ENCODE results near the gene ARHGAP27. TPM values are rescaled to one million over a fixed set of nuclear protein-coding genes. Genes with fewer than 3 reads are reported as not detected.

Gene ARHGAP27
- total RNA-seq, 4 donors from 2014 or later = 10.1 to 30.3 (median 18.9) TPM

- TF ChIP-seq CTCF (IDR thresholded peaks at IDR 0.05; ENCODE audit: low read depth) = no peak
Measured at GRCh38 chr17:45425125-45425983, 7.3 kb downstream of the ARHGAP27 start.

GRCh38 chr17:45424769-45425124 is 7.9 kb downstream of the ARHGAP27 start:
- TF ChIP-seq CTCF (IDR thresholded peaks at IDR 0.05; ENCODE audit: low read depth) = no peak

GRCh38 chr17:45423975-45424335 is 8.7 kb downstream of the ARHGAP27 start:
- no peak for TF ChIP-seq CTCF (IDR thresholded peaks at IDR 0.05; ENCODE audit: low read depth)

GRCh38 chr17:45423304-45423974 is 9.2 kb downstream of the ARHGAP27 start:
- TF ChIP-seq CTCF (IDR thresholded peaks at IDR 0.05; ENCODE audit: low read depth) = no peak

- no peak for TF ChIP-seq CTCF (IDR thresholded peaks at IDR 0.05; ENCODE audit: low read depth)
Measured at GRCh38 chr17:45414990-45415881, 17.4 kb downstream of the ARHGAP27 start.

- no peak for TF ChIP-seq CTCF (IDR thresholded peaks at IDR 0.05; ENCODE audit: low read depth)
Measured at GRCh38 chr17:45413498-45413923, 19.2 kb downstream of the ARHGAP27 start.
